Thymus (tissue), 11 donors: ENCODE results near the gene SEMA4D. TPM values are rescaled to one million over a fixed set of nuclear protein-coding genes. Genes with fewer than 3 reads are reported as not detected.

Source experiments
- DNase-seq, 9 donors: peaks; one replicate each; pipeline ENCODE4 v3.0.0-alpha.2; 2013; ENCODE audit warnings: low spot score in 9 of 9, low read depth in 6 of 9, missing footprints in 1 of 9
- H3K27ac ChIP-seq, 2 donors: one replicate each; pipeline ENCODE4 v1.5.1; 2013; ENCODE audit warnings: control low read depth in 1 of 2, low read depth in 1 of 2, low read length in 1 of 2, mild to moderate bottlenecking in 1 of 2, moderate library complexity in 1 of 2
- H3K27me3 ChIP-seq, 2 donors: one replicate each; pipeline ENCODE4 v1.5.1; 2013; ENCODE audit warnings: low read length in 1 of 2; ENCODE audit not compliant: control insufficient read depth in 2 of 2, insufficient read depth in 1 of 2
- H3K36me3 ChIP-seq, 2 donors: one replicate each; pipeline ENCODE4 v1.5.1; 2013; ENCODE audit warnings: low read length in 1 of 2, mild to moderate bottlenecking in 1 of 2, moderate library complexity in 1 of 2; ENCODE audit not compliant: control insufficient read depth in 2 of 2, insufficient read depth in 2 of 2
- H3K4me1 ChIP-seq, 2 donors: one replicate each; pipeline ENCODE4 v1.5.1; 2013; ENCODE audit warnings: low read length in 2 of 2; ENCODE audit not compliant: control insufficient read depth in 2 of 2, insufficient read depth in 2 of 2
- H3K4me3 ChIP-seq, 2 donors: one replicate each; pipeline ENCODE4 v1.5.1; 2013; ENCODE audit warnings: low read length in 2 of 2, control low read depth in 1 of 2, mild to moderate bottlenecking in 1 of 2
- H3K9me3 ChIP-seq, 2 donors: one replicate each; pipeline ENCODE4 v1.5.1; 2013; ENCODE audit warnings: low read length in 1 of 2, mild to moderate bottlenecking in 1 of 2; ENCODE audit not compliant: control insufficient read depth in 2 of 2, insufficient read depth in 1 of 2
- WGBS: extraction: QIAGEN DNeasy Blood & Tissue Kit; methylation state at CpG from one replicate; pipeline ENCODE4 v1.1.7; 2013; 5-methylcytosine and 5-hydroxymethylcytosine counted together
- polyA plus RNA-seq: library from polyadenylated mRNA; stranded (reverse); fragments of 200-250 nt; gene quantifications from one replicate; pipeline ENCODE4 v1.2.3, GENCODE V29; 2013
- total RNA-seq: library from RNA; stranded (reverse); fragments of 120-200 nt; gene quantifications from one replicate; pipeline ENCODE4 v1.2.4, GENCODE V29; 2013
- donor health status: healthy.

The SEMA4D gene
- total and polyA plus RNA-seq, 2 donors: 26.8 to 62.1 TPM

DNA sequence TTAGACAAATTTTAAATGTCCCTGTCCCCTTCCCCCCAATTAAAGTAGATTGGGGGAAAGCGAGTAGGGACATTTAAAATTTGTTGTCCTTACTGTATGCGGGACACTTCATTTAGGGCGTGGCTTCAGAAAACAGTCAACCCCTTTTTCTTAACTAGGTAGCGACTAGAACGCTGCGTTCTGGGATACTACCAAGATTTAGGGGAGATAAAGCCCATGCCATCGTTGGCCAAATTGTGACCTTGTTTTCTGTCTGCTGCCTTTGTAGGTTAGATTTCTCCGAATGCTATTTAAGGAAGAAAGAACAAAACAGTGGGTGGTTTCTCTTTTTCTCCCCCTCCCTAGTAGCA, 185.7 kb downstream of the SEMA4D start:
- no peaks in the 10 kb centered on the region for H3K9me3 ChIP-seq
- peaks cover 9 to 19% of the 10 kb centered on the region in 2 donors for H3K4me1 ChIP-seq
- peaks cover under 1 to 24% of the 10 kb centered on the region in 2 donors for H3K36me3 ChIP-seq
- under 1% methylated on average over 8 of the region's 8 CpGs for WGBS
- H3K27ac ChIP-seq: peak overlapping the region in 1 of 2 donors; percentile 99
- H3K4me3 ChIP-seq: peak overlapping the region; percentile 87 to 90
- no peaks in the 10 kb centered on the region for H3K27me3 ChIP-seq
- DNase-seq: peak in 4 of 9 donors; percentile 35 to 64 (median 46)

DNA sequence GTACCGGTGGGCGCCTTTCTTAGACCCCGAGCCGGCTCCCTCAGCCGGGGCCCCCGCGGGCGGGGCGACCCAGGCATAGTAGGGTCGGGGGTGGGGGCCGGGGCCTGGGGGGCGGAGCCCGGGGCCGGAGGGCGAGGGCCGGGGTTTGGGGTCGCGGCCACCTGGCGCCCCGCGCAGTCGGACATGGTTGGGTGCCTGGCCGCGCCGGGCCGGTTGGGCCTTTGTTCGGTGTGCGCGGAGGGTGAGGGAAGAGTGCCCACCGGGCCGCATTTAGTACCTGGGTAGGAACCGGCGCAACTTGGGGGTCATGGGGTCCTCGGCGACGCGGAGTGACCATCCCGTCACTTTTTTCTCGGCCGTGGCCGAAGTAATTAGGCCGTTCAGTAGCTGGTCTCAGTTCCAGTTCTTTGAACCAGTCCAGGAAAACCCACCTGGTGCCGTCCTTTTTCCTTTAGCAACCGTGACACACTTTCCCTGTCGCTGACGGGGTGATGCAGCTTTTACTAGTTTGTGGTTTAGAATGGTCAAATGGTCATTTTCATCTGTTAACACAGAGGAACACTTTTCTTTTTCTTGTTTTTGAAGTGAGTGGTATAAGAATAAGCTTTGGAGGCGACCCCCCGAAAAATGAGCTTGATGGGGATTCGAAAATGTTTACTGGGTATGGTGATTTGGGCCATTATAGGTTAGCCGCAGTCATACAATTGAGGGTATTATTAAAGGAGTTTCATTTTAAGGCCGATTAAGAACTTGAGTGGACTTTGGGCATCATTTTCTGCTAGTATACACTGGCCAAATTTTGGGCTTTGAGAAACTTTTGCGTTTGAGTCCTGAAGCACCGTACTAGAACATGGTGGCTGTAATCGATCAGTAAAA, 186.3 kb downstream of the SEMA4D start:
- Histone ChIP-seq H3K27me3 (no peaks in the 10 kb centered on the region), H3K9me3 (no peaks in the 10 kb centered on the region), H3K36me3 (peaks cover 0 to 19% of the 10 kb centered on the region in 2 donors), H3K4me1 (peaks cover 9 to 17% of the 10 kb centered on the region in 2 donors), H3K4me3 (peak overlapping the region; percentile 87 to 90), H3K27ac (peak overlapping the region; percentile 84 to 99)
- under 1% methylated on average over 54 of the region's 54 CpGs for WGBS
- peak in 3 of 9 donors; percentile 24 to 40 (median 31) for DNase-seq

Other genes with a start within 250 kb of the SEMA4D start
- 245 TPM for gene CKS2, start 186.9 kb downstream of the SEMA4D start, total RNA-seq
- 92.7 TPM for gene CKS2, start 186.9 kb downstream of the SEMA4D start, polyA plus RNA-seq
- gene SECISBP2, start 179.6 kb downstream of the SEMA4D start, total RNA-seq: 41.2 TPM
- gene SECISBP2, start 179.6 kb downstream of the SEMA4D start, polyA plus RNA-seq: 52.7 TPM
- gene GADD45G, start 106.9 kb upstream of the SEMA4D start, total RNA-seq: 6.9 TPM
- gene GADD45G, start 106.9 kb upstream of the SEMA4D start, polyA plus RNA-seq: 21.0 TPM